GM21737 (cell line): ENCODE results near the gene SNAPC4.

Experiments used
- ATAC-seq: cut with Tn5 transposase; IDR thresholded peaks from one replicate; pipeline ENCODE4 v1.9.1; 2021; ENCODE audit warnings: mild to moderate bottlenecking, moderate library complexity; ENCODE audit not compliant: unreplicated experiment

The SNAPC4 gene

GRCh38 chr9:136392538-136393449 lies 7.2 kb downstream of the SNAPC4 start:
- ATAC-seq = no peak

- ATAC-seq = no peak
These were observed 8.0 kb downstream of the SNAPC4 start for GRCh38 chr9:136391737-136392537.

DNA sequence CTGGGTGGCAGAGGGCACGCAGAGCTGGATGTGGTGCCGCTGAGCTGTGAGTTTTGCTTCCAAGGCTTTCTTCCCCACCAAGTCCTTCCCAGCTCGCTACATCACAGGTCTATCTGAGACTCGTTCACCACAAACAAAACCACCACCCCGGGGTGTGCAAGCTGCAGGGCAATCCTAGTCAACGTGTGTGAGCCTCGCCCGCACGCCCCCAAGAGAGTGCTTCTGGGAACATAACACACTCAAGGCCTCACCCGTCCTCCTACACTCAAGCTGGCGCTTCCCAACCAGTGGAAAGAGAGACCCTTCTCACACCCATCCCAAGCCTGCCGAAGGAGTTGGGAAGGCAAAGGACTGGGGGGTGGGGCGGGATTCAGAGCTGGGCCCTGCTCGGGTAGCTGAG lies 10.6 kb downstream of the SNAPC4 start:
- ATAC-seq = no peak

DNA sequence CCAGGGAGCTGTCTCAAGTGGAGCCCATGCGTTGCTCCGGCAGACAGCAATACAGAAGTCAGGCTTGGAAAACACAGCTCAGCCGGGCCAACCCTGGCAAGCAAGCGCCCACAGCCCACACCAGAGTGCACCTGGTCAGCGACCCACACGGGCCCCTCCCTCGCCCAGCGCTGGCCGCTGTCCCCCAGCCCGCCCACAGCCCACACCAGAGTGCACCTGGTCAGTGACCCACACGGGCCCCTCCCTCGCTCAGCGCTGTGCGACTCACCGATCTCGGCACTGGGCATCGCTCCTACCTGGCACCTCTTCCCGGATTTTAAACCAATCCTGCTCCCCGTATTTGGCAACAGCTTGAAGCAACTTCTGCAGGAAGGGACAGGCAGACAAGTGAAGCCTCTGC lies 12.8 kb downstream of the SNAPC4 start:
- ATAC-seq = no peak

- no peak for ATAC-seq
These were observed 14.0 kb downstream of the SNAPC4 start for GRCh38 chr9:136386018-136386417.

DNA sequence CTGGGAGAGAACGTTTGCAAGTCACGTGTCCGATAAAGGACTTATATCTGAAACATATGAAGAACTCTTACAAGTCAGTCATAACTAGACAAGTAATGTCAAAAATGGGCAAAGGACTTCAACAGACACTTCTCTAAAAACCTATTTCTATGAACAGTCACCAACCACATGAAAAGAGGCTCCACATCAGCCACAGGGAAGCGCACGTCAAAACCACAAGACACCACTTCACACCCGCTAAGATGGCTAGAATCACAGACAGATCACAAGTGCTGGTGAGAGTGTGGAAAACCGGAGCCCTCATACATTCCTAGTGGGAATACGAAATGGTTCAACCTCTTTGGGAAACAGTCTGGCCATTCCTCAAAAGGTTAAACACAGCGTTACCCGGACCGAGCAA lies 15.0 kb downstream of the SNAPC4 start:
- ATAC-seq = no peak

GRCh38 chr9:136383436-136383835 lies 16.5 kb downstream of the SNAPC4 start:
- no peak for ATAC-seq

DNA sequence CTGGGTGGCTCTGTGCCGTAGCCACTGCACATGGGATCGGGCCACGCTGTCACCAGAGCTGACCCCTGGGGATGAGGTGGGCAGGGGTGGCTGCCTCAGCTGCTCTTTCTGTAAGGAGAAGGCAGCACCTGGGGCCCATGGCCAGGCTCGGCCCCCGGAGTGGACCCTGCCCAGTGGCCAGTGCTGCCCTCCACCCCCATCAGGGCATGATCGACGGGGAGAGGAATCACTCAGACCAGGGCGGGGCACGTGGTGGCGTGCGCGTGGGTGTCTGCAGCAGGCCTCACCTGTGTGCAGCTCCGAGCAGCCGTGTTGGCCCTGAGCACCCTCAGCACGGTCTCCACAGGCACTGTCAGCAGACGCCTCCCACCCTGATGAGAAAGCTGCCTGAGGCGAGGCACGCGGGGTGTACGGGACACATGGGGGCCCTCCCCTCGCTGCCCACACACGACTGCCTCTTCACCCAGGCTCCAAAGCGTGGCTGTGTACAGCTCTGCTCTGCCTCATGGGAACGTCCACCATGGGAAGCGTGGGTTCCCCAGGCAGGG lies 17.9 kb downstream of the SNAPC4 start:
- no peak for ATAC-seq

DNA sequence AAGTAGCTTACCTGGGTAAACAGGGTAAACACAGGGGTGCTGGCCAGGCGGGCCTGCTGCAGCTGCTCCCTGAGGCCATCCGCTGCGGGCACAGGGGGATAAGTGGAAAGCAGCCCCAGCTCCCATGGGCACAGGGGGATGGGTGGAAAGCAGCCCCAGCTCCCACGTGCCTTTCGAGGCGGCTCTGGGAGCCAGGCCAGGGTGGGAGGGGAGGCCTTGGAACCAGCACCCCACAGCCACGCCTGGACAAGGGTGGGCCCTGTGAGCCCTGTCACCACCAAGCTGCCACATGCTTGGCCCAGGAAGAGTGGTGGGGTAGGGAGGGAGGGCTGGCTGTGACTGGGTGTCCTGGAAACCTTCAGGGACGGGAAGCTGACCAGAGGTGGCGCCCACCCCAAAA lies 18.7 kb downstream of the SNAPC4 start:
- no peak for ATAC-seq

DNA sequence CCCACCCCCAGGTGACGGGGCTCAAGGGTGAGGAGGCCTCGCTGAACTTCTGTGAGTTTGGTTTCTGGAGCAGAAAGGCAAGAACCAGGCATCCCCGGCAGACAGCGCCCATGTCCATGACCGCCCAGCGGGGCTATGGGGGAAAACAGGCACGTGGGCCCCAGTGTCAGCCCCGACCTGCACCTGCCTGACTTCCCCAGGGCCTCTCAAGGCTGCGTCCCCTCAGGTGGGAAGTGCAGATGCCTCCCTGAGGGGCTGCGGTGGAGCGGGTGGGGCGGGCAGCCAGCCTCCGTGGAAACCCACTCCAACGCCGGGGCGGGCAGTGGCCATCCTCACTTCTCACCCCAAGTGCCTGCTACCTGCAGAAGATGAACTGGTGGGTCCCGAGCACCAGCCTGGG lies 19.6 kb downstream of the SNAPC4 start:
- no peak for ATAC-seq

- ATAC-seq = no peak
These were observed 20.1 kb downstream of the SNAPC4 start for GRCh38 chr9:136379891-136380290.

- ATAC-seq = no peak
These were observed 20.6 kb downstream of the SNAPC4 start for GRCh38 chr9:136379401-136379800.

GRCh38 chr9:136379003-136379287 lies 21.0 kb downstream of the SNAPC4 start:
- no peak for ATAC-seq

DNA sequence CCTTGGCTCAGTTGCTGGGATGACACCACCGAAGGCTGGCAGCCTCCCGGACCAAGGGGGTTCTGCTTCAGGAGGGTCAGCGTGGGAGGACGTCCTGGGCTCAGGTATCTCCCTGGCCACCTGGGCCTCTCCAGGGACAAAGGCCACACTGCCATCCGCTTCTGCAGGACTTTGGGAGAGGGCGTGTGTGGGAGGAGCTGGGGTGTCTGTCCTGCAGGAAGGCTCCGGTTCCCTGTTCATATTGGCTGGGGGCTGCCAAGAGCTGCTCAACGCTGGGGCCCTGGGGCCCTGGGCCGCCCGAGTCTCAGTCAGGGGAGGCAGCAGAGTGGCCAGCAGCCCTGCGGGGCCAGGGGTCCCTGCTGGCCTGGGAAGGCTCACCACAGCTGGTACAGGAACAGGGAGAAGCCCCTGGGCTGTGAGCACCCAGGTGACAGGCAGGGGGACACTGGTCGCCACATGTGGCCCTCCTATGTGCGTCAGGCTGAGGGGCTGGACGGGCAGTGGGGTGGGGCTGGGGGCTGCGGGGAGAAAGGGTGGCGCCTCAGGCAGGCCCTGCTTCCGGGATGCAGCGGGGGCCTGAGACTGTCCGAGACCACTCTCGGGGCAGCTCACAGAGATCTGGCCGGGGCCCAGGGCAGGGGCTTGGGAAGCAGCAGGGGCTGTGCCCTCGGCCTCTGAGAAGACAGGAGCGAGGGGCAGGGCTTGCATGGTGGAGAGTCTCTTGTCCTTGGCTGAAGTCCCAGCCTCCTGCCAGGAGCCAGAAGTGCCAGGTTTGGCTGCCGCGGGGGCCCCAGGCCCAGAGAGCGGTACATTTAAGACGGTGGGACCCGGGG lies 21.6 kb downstream of the SNAPC4 start:
- no peak for ATAC-seq

GRCh38 chr9:136377341-136378169 lies 22.4 kb downstream of the SNAPC4 start:
- no peak for ATAC-seq

- no peak for ATAC-seq
These were observed 23.5 kb downstream of the SNAPC4 start for GRCh38 chr9:136376457-136376856.

DNA sequence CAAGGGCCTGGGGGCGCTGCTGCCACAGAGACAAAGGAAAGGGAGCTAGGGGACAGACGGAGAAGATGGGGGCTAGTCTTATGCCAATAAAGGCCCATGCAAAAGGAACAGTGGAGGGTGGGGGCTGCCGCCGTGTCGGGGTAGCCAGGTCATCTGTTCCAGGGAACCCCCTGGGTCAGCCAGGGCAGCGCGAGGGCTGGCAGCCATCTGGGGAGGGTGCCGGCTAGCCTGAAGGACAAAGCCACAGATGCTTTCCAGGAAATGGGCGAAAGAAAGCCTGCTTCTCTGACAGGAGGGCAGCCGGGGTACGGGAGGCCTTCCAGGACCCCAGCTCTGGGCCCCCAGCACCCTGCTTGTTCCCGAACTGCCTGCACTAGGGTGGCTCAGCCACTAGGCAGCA lies 24.9 kb downstream of the SNAPC4 start:
- no peak for ATAC-seq

- no peak for ATAC-seq
These were observed 25.8 kb downstream of the SNAPC4 start for GRCh38 chr9:136374183-136374575.

- no peak for ATAC-seq
These were observed 26.4 kb downstream of the SNAPC4 start, which contains the start of gene CARD9 for GRCh38 chr9:136373300-136374182. Gene CARD9, minus strand, starts transcription at chr9:136373669. Its CDS starts 1,591 bp downstream, at chr9:136372078.
